CD1c-positive myeloid dendritic cell (primary cell): ENCODE measurements around the gene ALDH1L1.

ENCODE experiments used
- DNase-seq: peaks from one replicate; pipeline ENCODE4 v3.0.0-alpha.2; 2016; ENCODE audit errors: extremely low spot score

ALDH1L1 gene

DNA sequence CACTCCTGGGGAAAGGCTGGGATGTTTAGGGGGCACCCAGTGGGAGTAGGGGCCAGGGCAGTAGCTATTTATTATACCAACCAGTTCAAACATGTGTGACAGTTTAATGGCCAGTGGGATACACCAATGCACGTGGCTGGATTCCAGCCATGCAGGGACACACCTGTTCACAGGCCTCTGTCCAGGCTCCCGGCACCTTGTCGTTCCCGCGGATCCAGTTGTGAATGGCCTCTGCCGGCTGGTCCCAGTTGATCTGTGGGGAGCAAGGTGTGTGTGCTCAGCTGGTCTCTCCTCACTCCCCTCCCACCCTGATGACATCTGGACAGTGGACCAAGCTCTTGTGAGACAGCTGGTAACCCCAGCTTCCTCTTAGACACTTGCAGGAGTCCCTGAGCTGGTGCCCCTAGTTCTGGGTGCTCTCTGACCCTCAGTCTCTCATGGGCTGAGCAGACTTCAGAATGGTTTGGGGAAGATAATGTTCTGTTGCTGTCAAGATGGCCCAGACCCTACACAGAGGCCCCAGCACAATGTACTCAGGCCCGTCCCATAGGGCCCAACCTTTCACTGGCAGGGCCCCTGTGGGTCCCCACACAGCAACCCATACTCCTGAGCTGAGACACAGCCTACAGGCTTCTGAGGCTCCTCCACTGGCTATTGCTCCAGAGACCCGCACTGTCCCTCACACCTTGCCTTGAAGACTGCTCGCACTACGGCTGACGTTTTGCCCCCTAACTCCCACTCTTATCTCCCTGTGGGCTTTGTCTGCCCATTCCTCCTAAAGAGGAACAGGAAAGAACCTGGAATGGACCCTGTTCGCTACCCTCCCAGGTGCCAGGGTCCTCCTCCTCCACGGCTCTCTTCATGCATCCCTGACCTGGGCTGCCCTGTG, 25.8 kb downstream of the ALDH1L1 start:
- DNase-seq = no peak

DNA sequence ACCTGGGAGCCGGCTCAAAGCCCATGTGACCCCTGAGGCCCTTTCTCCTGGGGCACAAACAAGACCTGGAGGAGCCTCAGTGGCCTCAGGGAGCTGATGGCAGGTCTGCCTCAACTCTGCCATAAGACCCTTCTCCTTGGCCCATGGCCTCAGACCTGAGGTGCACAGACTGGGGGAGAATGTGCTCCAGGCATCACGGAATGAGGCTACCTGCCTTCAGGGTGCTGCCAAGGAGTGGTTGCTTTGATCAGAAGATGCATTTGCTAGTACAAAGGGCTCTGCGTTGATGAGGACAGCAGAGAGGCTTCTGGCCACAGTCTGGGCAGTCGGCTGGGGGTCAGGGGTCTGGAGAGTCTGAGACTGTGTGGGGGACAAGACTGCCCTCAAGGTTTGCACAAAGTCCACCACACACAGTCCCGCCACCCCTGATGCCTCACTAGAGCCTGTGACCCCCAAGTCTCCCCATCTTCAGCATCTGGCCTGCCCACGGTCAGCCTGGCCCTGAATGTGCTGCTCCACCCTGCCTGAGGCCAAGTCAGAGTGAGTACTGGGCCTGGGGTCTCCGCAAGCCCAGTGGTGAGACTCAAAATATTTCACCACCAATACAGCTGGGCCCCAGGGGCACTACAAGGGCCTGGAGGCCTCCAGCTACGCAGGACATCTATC, 26.6 kb downstream of the ALDH1L1 start:
- no peak for DNase-seq

DNA sequence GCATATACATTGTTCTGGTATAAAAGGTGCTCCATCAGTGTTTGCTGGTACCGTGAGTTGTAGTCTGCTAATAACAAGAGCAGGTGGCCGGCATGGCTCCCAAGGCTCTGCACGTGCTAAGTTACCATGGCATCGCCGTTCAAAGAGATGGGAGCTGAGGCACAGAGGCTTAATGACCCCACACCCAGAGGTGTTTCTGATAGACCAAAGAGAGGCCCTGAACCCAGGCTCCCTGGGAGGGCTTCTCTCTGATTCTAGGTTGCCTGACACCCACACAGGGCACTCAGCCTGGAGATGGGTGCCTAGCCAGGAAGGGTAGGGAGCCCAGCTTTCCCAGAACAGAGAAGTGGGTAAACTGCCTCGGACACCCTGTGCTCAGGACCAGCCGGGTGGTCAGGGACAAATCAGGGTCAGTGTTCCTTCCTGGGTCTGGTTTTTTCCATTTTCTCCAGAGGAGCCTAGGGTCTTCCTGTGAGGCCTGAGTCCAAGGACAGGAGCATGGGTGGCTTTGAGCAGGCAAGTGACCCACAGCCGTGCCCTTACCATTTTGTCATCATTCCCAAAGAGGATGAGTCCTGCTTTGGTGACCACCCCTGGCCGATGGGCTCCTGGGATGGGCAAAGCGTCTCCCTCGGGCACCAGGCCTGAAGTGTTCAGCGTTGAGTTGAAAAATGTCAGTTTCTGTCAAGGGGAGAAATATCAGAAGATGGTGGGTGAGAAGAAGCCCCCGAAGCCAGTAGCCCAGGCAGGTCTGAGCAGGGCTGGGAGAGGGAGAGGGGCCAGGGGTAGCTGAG, 27.3 kb downstream of the ALDH1L1 start:
- DNase-seq = no peak

DNA sequence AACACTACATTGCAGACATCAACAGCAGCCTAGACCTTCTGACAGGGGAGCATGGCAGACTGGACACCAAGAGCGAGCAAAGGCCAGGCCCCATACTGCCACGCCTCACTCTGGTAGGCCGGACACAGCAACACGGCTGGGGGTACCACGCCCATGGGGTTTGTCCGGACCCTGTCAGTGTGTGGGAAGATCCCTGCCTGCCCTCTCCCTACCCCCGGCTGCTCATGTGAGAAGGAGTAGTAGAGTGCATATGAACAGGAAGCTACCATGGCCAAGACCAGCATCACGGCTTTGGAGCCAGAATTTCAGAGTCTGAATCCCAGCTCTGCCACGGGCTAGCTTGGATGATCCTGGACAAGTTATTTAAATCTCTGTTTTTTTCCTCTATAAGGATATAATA, 27.9 kb downstream of the ALDH1L1 start:
- no peak for DNase-seq

DNA sequence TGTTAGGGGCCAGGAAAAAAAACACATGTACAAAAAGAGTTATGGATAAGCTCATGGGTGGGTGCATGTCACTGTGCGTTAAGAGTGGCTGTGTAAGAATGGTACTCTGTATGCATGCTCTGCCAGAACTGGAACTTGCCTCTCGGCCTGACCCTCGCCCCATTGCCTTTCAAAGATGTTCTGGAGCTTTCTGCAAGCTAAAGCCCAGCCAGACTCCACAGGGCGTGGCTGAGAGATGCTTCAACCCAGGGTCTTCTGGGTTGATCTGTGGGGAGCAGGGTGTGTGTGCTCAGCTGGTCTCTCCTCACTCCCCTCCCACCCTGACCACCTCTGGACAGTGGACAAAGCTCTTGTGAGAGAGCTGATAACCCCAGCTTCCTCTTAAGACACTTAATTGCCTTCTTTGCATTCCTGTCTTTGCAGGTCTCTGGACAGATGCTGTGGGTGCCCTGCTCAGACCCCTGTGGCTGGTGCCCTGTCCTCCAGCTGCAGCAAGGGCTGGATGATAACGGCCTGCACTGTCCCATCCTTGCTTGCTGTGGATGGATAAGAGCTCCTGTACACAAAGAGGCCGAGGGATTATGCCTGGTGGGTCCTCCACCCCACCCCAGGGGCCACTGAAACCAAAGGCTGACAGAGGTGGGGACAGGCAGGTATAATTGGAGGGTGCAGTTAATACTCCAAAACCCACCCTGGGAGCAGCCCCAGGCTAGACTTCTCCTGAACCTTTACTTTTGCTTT, 28.7 kb downstream of the ALDH1L1 start:
- no peak for DNase-seq

DNA sequence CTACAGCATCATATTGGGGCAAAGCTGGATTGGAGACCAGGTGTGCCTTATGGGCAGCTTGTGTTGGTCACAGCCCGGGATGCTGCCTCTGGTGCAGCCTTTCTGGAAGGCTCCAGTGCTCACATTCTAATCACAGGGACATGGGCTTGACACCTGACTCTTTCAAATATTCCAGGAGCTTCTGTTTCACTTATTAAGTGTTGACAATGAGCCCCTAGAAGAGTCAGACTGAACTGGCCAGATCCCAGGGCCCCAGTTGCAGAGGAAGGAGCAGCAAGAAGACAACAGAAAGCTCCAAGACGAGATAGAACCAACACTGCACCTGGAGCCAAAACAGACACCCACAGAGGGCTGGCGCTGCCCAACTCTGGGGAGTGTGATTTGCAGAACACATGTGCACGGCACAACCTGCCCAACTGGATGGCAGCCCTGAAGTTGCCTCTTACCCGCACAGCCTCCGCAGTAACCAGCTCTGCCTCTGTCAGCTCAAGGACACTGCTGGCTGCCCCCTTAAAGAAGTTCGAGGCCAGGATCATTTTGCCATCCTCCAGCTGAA, 30.3 kb downstream of the ALDH1L1 start:
- no peak for DNase-seq

DNA sequence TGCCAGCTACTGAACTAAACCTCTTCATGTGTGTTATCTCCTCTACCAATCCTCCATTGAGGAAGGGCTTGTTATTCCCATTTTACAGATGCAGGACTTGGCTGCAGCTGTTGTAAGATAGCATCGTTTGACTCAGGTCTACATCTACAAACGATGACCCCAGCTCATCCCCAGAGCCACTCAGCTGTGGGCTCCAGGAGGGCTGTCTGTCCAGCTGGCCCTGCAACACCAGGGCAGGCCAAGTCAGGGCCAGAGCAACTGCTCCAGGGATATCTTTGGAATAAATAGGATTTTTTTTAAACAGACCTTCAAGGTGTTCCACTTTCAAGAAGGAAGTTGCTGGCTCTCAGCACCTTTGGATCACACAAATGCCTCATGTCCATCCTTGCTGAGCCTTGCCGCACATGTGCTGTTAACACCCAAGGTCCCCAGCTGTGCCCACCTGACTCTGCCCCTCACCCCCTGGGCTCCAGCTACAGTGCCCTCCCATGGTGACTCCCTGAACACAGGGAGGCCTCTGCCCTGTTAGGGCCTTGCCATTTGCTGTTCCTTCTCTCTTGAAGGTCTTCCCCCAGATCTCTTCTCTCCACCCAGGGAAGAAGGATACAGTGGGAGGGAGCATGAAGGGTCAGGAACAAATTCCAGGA, 31.0 kb downstream of the ALDH1L1 start:
- DNase-seq = no peak

DNA sequence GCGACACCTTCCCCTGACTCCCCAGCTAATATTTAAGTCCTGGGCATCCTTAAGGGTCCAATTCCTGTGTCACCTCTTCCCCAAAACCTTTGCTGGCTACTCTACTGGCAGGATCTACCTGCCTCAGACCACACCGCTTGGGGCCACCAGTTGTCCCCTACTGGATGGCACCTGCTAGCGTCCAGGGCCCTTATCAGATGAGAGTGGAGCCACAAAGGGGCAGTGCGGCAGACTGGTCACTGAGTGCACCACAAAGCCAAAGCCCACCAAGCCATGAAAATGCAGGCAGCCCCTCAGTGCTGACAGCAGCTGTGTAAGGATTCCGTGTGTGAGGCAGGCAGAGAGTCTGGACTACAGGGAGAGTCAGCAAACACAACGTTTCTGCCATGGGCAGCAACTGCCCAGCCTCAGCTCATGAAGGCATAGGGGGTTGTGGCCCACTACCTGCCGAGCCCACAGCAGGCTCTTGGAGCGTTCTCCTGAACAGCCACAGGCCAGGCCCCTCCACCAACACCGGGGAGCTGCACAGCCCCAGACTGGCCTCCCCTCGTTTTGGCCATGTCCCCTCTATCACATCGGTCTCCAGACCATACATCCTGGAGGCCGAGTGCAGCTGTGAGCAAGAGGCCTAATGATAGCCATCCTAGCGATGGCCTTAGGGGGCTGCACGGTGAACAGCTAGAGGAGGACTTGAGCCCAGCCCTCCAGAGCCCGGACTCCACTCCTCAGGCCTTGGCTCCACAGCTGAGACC, 32.3 kb downstream of the ALDH1L1 start:
- no peak for DNase-seq

DNA sequence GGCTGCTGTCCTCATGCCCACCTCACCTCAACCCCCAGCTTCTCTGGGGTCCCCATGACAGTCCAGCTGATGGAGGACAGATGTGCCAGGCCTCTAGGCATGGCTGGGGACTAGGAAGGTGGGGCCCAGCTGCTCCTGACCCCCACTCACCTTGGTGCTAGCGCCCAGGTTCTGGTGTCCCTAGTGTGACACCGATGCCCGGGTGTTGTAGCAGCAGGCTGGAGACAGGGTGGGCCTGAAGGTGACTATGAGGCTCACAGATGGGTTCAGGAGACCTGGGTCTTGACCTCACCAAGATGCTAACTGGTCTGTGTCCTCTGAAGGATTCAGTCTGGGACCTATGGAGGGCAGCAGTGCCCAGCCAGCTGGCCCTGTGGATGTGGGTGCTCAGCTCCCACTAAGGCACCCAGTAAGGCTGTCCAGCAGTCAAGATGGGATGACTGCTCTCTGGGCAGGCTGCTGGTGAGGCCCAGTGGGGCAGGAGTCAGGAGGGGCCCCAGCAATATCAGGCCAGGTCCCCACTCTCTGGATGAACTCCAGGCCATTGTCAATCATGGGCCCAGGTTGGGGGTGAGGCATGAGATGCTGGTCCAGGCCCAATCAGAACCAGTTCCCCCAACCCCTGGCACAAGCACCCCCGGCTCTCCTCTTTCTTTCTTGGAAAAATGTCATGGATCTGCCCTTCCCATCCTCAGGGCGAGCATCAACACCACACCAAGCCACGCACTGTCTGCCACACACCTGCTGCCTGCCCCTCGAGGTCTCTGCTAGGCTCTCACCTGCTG, 33.0 kb downstream of the ALDH1L1 start:
- DNase-seq = no peak

DNA sequence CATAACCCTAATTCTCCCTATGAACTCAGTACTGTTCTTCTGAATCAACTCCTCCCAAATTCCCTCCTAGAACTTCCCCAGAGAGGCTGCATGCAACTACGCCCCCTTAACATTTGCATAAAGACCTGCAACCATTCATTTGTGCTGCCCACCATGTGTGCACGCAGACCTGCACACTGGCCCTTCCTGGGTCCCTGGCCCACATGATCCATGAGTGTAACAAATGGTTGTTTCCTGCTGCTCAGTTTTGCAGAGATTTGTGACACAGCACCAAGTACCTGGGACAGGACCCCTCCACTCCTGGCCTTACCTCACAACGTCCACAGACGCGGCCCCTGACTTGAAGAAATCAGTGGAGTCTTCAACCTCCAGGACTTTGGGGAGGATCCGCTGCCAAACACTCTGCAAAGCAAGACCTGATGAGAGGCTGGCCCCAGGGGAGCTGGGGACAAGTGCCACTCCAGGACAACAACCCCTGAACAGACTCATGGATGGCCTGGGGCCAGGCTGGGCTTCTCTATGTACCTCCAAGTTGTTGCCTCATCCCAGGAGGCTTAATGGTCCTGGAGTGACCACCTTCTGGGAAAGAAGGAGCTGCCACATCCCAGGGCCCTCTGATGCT, 33.8 kb downstream of the ALDH1L1 start:
- no peak for DNase-seq

DNA sequence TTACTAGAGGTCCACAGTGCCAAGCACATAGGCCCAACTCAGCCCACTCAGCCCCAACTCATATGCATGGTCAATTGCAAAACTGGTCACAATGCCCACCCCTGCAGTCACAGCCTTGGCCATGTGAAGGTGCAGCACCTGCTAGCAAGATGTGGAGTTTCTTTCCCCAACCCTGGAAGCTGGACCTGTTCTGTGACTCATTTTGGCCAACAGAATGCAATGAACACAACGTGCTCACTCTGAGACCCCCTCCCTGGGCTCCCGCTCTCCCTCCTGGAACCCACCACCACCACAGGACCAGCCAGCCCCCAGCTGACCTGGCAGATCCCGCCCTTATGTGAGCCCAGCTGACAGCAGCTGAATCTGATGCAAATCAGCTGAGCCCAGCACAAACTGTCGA, 34.4 kb downstream of the ALDH1L1 start:
- DNase-seq = no peak

DNA sequence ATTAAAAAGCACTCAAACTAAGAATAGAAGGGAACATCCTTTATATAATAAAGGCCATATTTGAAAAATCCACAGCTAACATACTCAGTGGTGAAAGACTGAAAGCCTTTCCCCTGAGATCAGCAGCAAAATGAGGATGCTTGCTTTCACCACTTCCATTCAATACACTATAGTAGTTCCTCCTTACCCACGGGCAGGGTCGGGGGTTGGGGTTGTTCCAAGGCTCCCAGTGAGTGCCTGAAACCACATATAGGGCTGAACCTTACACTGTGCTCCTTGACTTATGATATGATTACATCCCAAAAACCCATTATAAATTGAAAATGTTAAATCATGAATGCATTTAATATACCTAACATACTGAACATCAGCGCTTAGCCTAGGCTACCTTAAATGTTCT, 37.7 kb downstream of the ALDH1L1 start:
- DNase-seq = no peak

DNA sequence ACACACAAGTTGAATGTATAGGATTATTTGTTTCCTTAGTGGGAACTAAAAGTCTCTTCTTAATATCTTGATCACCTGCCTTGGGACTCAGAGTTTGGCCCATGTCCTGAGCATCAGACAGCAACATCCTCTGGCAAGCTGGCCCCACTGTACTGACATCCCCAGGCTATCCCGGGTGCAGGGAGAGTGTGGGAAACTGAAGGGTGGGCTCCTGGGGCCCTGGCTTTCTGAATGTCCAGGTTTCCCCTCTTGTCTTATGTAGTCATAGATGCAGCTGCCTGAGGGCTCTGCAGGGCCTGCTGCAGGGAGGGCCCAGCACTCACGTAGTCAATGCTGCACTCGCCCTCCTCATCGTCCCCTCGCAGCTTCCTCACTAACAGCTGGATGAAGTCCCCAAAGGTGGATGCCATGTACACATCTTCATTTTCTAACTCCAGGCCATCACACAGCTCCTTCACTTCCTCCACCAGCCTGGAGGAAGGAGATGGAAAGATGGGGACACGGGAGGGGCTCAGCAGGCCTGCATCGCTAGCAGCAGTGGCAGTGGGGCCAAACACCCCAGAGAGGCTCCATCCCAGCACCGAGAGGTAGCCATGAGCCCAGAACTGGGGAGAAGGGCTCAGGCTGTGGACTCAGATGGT, 42.8 kb downstream of the ALDH1L1 start:
- no peak for DNase-seq

DNA sequence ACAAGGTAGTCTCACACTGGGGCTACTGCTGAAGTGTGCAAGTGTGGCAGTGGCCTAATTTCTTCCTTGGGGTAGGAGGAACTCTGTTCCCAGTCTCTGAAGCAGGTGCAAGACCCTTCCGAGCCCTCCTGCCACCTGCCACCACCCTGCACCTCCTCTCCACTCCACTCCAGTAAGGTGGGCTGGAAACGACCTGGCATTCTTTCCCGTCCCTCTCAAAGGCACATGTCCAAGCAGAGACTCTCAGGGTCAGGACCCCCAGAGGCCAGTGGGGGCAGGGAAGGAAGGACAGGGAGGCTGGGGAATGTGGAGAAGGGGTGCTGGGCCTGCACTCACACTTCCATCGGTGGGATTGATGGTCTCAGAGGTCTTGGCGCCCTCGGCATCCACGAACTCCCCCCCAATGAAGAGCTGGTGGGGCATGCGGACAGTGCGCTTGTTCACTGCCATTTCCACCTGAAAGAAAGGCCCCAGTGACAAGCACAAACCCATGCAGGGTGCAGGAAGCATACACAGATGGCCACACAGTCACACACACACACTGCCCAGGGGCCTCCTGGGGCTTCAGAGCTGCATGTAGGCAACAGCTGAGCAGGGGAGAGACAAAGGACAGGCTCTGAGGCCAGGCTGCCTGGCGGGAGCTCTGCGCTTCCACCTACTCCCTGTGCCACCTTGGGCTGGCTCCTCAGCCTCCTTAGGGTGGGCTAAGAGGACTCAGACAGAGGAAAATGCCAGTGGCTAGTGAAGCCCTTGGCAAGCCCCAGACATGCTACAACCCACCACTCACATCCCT, 43.8 kb downstream of the ALDH1L1 start:
- DNase-seq = no peak

DNA sequence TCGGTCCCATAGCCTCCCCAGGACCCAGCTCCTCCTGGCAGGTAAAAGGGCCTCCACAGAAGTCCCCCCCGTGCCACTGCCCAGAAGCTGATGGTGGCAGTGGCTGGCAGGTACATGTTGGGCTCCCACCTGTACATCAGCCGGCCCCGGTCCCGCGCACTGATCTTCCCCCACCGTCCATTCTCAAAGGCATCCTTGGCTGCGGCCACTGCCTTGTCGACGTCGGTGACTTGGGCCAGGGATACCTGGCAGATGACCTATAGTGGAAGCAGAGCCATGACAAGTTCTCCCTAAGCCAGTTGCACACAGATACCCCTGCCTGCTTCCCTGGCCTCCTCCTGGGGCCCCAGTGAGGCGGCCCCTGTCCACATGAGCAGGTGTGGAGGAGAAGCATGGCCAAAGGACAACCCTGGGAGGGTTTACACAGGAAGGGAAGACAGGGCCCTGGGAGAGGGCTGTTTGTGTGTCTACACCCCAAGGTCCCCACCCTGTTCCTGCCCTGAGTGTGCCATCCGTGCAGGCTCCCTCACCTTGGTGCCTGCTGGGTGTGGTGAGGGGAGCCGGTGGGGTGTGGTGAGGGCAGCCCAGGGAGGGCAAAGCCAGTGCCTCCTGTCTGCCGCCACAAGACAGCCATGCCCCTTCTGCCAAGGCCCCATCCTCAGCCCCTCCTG, 44.8 kb downstream of the ALDH1L1 start:
- DNase-seq = no peak

DNA sequence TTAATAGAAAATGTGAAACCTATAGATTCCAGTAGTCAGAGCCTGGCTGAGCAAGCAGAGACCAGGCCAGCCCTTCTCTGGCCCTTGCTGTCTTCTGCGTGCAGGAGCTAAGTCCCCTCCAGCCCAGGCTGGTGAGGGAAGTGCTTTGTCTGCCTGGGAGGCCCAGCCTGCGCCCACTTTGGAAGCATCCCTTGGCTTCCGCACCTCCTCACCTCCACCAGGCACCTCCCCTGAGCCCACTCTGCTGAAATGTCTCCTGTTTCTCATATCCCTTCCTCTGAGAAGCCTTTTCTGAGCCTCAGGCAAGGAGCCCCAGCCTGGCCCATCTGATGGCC, 45.3 kb downstream of the ALDH1L1 start:
- no peak for DNase-seq
